Measurements from ENCODE around the gene TNFSF12. TPM values are rescaled to one million over a fixed set of nuclear protein-coding genes. Genes with fewer than 3 reads are reported as not detected.

Gene TNFSF12
- total and polyA plus RNA-seq, 2 experiments from 2014 or later, result 18.7 to 21.9 TPM

DNA sequence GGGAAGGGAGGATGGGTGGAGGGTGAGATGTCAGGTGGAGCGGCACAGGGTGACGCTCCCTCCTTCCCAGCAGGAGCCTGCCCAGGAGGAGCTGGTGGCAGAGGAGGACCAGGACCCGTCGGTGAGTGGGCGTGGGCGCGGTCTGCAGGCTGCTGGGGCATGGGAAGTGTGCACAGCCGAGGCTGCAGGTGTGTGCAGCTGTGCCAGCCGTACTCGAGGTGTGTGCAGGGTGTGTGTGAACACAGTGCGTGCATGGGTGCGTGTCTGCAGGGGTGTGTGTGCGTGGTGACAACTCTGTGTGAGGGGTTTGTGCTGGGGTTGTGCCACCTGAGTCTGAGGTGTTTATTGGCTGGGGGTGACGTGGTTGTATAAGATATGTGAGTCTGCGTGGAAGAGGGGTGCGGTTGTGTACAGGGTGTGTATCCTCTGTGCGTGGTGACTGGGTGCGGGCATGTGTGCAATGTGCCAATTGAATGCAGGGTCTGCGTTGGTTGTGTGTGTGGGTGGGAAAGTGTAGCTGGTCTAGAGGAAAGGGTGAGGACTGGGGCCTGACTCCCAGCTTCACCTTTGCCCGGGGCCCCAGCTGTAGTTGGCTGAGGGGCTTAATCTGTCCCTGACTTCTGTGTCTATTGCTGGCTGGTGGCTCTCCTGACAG, 670 bp downstream of the TNFSF12 start:
- H3K27ac ChIP-seq, result no peak overlapping the region
- peak overlapping the region; percentile 87 for H2AFZ ChIP-seq
- no peaks in the 10 kb centered on the region for H3K9me2 ChIP-seq (ENCODE audit: insufficient read depth)
- TF ChIP-seq EZH2 (IDR thresholded peaks at IDR 0.05; ENCODE audit: insufficient read depth, poor library complexity, severe bottlenecking) (no peak), EZH2phosphoT487 (IDR thresholded peaks at IDR 0.05; ENCODE audit: insufficient read depth, low read depth) (no peak)
- no peaks in the 10 kb centered on the region for H3K36me3 ChIP-seq (ENCODE audit: low read depth)
- H3K9me3 ChIP-seq (ENCODE audit: low read depth), result no peaks in the 10 kb centered on the region
- H3K9ac ChIP-seq, result peak overlapping the region; percentile 81
- H3K4me3 ChIP-seq, result peak overlapping the region; percentile 79
- H3K4me2 ChIP-seq (ENCODE audit: unreplicated experiment), result peak overlapping the region; percentile 76
- WGBS, 2 experiments (ENCODE audit: low coverage in 1 of 2, low lambda C conversion rate in 2 of 2, missing lambda C conversion rate in 2 of 2), result 25 to 26% methylated on average over 20 of the region's 20 CpGs
- no peaks in the 10 kb centered on the region for H3K4me1 ChIP-seq (ENCODE audit: insufficient read depth)
- in situ Hi-C loops (cut with MboI), result no loop called here
- peak; percentile 52 for DNase-seq
- H4K20me1 ChIP-seq (ENCODE audit: insufficient read depth), result no peaks in the 10 kb centered on the region
- H3F3A ChIP-seq (ENCODE audit: insufficient read depth), result 0 out of 2 replicates have a peak, but pooled peaks cover 5% of the 10 kb centered on the region
- H3K79me2 ChIP-seq (ENCODE audit: insufficient read depth), result no peaks in the 10 kb centered on the region
- H3K27me3 ChIP-seq (replicated peaks; ENCODE audit: insufficient read depth), result no peaks in the 10 kb centered on the region

DNA sequence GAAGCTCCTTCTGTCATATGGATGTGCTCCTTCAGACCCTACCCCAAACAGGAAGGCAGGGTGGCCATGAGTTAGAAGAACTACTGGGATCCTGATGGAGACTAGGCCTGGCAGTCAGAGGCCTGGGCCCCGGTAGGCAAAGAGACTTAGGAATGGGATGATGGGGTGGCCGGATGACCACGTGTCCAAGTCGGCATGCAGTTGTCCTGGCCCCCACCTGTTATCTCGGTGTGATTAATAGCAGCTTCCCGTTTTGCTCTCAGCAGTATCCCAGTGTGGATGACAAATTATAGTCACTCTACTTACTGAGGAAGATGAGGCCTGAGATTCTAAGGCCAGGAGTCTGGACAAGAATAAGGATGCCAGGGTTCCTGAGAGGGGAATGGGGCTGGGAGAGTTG, 1.5 kb downstream of the TNFSF12 start:
- H3K4me3 ChIP-seq, result no peak overlapping the region
- no peaks in the 10 kb centered on the region for H3K9me3 ChIP-seq (ENCODE audit: low read depth)
- no peaks in the 10 kb centered on the region for H3K4me1 ChIP-seq (ENCODE audit: insufficient read depth)
- no peak overlapping the region for H3K9ac ChIP-seq
- no peaks in the 10 kb centered on the region for H3K79me2 ChIP-seq (ENCODE audit: insufficient read depth)
- H3K27me3 ChIP-seq (replicated peaks; ENCODE audit: insufficient read depth), result no peaks in the 10 kb centered on the region
- no peaks in the 10 kb centered on the region for H4K20me1 ChIP-seq (ENCODE audit: insufficient read depth)
- 0 out of 2 replicates have a peak, but pooled peaks cover 5% of the 10 kb centered on the region for H3F3A ChIP-seq (ENCODE audit: insufficient read depth)
- TF ChIP-seq EZH2 (IDR thresholded peaks at IDR 0.05; ENCODE audit: insufficient read depth, poor library complexity, severe bottlenecking), result no peak
- no peak for TF ChIP-seq EZH2phosphoT487 (IDR thresholded peaks at IDR 0.05; ENCODE audit: insufficient read depth, low read depth)
- H3K27ac ChIP-seq, result no peak overlapping the region
- 66 to 80% methylated on average over 6 of the region's 6 CpGs for WGBS, 2 experiments (ENCODE audit: low coverage in 1 of 2, low lambda C conversion rate in 2 of 2, missing lambda C conversion rate in 2 of 2)
- H3K36me3 ChIP-seq (ENCODE audit: low read depth), result no peaks in the 10 kb centered on the region
- H3K4me2 ChIP-seq (ENCODE audit: unreplicated experiment), result no peak overlapping the region
- in situ Hi-C loops (cut with MboI), result no loop called here
- no peak overlapping the region for H2AFZ ChIP-seq
- DNase-seq, result no peak
- H3K9me2 ChIP-seq (ENCODE audit: insufficient read depth), result no peaks in the 10 kb centered on the region

DNA sequence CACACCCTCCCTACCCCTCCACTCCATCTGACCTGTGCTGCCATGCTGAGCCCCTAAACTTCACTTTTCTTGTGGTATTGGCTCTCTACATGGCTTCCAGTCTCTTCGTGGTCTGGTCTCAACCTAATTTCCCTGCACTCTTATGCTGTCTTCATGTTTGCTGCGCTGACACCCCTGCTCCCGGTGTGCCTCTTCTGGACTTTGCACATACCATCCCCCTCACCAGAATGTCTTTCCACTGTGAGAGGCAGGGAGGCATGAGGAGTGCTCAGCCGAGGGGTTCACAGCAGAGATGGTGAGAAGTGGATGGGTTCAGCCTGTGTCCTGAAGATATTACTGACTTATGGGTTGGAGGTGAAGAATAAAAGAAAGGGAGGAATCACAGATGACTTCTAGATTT, 2.5 kb downstream of the TNFSF12 start:
- in situ Hi-C loops (cut with MboI), result no loop called here
- no peaks in the 10 kb centered on the region for H3K79me2 ChIP-seq (ENCODE audit: insufficient read depth)
- no peaks in the 10 kb centered on the region for H3K9me2 ChIP-seq (ENCODE audit: insufficient read depth)
- no peaks in the 10 kb centered on the region for H4K20me1 ChIP-seq (ENCODE audit: insufficient read depth)
- H3F3A ChIP-seq (ENCODE audit: insufficient read depth), result 0 out of 2 replicates have a peak, but pooled peaks cover 5% of the 10 kb centered on the region
- no peak overlapping the region for H3K9ac ChIP-seq
- no peak overlapping the region for H3K27ac ChIP-seq
- H3K27me3 ChIP-seq (replicated peaks; ENCODE audit: insufficient read depth), result no peaks in the 10 kb centered on the region
- 89 to 91% methylated on average over 4 of the region's 4 CpGs for WGBS, 2 experiments (ENCODE audit: low coverage in 1 of 2, low lambda C conversion rate in 2 of 2, missing lambda C conversion rate in 2 of 2)
- TF ChIP-seq EZH2phosphoT487 (IDR thresholded peaks at IDR 0.05; ENCODE audit: insufficient read depth, low read depth), result no peak
- TF ChIP-seq EZH2 (IDR thresholded peaks at IDR 0.05; ENCODE audit: insufficient read depth, poor library complexity, severe bottlenecking), result no peak
- H3K4me3 ChIP-seq, result no peak overlapping the region
- no peak for DNase-seq
- no peak overlapping the region for H3K4me2 ChIP-seq (ENCODE audit: unreplicated experiment)
- H3K4me1 ChIP-seq (ENCODE audit: insufficient read depth), result no peaks in the 10 kb centered on the region
- no peaks in the 10 kb centered on the region for H3K9me3 ChIP-seq (ENCODE audit: low read depth)
- H3K36me3 ChIP-seq (ENCODE audit: low read depth), result no peaks in the 10 kb centered on the region
- H2AFZ ChIP-seq, result no peak overlapping the region

GRCh38 chr17:7552621-7553051, 3.8 kb downstream of the TNFSF12 start:
- Histone ChIP-seq H3F3A (ENCODE audit: insufficient read depth) (0 out of 2 replicates have a peak, but pooled peaks cover 5% of the 10 kb centered on the region), H3K27me3 (replicated peaks; ENCODE audit: insufficient read depth) (no peaks in the 10 kb centered on the region), H3K27ac (no peak overlapping the region), H3K4me3 (no peak overlapping the region), H3K36me3 (ENCODE audit: low read depth) (no peaks in the 10 kb centered on the region), H3K79me2 (ENCODE audit: insufficient read depth) (no peaks in the 10 kb centered on the region), H3K9me2 (ENCODE audit: insufficient read depth) (no peaks in the 10 kb centered on the region), H3K4me2 (ENCODE audit: unreplicated experiment) (no peak overlapping the region), H3K9me3 (ENCODE audit: low read depth) (no peaks in the 10 kb centered on the region), H3K9ac (no peak overlapping the region), H2AFZ (no peak overlapping the region), H3K4me1 (ENCODE audit: insufficient read depth) (no peaks in the 10 kb centered on the region), H4K20me1 (ENCODE audit: insufficient read depth) (no peaks in the 10 kb centered on the region)
- in situ Hi-C loops (cut with MboI), result no loop called here
- DNase-seq, result no peak
- WGBS, 2 experiments (ENCODE audit: low coverage in 1 of 2, low lambda C conversion rate in 2 of 2, missing lambda C conversion rate in 2 of 2), result 91 to 92% methylated on average over 6 of the region's 6 CpGs
- TF ChIP-seq EZH2 (IDR thresholded peaks at IDR 0.05; ENCODE audit: insufficient read depth, poor library complexity, severe bottlenecking) (no peak), EZH2phosphoT487 (IDR thresholded peaks at IDR 0.05; ENCODE audit: insufficient read depth, low read depth) (no peak)

Measured in GM23248 (cell line).